Cortex of kidney (tissue), 1 donor: Measurements from ENCODE around the gene HTRA1.

Experiments used
- DNase-seq: peaks from one replicate; lab custom pipeline; 2025; lab: John Stamatoyannopoulos, UW

Gene HTRA1

GRCh38 chr10:122455376-122456079 is 5.8 kb upstream of the HTRA1 start:
- DNase-seq, result no peak

DNA sequence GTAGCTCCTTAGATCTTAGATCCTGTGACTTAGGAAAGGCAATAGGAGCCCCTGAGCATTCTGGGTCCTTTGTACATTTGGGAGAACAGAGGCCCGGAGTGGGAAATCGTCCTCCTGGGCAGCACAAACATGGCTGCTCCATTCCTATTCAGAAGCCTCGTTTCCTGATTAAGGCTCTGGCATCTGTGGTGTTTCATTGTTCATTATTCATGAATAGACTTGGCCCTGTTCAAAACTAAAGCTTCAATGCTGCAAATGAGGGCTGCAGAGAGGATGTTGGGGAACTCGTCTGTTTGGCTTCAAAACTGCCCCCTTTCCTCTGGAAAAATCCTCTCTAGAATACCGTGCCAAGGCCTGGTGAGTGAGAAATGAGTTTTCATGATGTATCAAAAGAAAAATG is 3.4 kb upstream of the HTRA1 start:
- no peak for DNase-seq

DNA sequence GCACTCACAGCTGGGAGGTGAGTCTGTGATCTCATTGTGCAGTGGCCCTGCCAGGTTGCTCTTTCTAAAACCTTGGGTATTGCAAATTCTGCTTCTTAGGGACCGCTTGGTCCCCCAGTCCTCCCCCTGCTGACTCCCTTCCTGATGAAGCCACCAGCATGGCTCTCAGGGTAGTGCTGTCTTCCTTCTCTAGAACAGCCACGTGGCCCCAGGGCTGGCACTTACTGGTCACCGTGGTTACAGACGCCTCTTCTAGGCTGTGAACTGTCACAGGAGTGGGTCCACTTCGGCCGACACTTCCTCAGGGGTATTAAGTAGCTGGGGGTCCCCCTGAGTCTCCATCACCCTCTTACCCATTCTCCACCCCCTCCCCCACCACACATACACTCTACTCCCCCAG is 2.7 kb upstream of the HTRA1 start:
- no peak for DNase-seq

DNA sequence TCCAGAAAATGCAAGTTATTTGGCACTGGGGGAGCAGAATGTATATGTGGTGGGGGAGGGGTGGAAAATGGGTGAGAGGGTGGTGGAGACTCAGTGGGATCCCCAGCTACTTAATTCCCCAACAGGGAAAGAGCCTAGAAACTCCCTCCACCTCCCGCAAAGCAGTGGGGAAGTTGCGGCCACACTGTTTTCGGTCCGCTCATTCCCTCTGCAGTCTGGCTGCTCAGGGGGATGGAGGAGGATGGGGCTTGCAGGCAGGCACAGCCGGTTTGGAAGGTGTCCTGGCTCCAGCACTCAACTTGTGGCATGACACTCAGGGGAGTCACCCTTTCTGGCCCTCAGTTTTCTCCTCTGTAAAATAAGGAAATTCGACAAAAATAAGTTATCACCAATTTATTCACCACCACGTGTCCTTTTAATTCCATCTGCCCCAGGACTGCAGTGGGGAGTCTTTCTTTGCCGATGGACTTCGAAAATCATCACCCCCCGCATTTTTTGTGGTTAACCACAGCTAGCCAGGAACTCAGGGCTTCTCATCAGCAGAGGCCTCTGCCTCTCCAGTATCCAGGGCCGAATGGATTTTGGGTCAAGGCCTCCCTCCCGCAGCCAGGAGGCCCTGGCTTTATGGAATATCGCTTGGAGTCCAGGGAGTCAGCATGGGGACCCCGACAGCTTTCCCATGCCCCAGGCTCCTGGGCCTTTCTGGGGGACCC is 1.6 kb upstream of the HTRA1 start:
- no peak for DNase-seq

GRCh38 chr10:122460891-122461293 is 461 bp upstream of the HTRA1 start:
- no peak for DNase-seq

- no peak for DNase-seq
Measured at GRCh38 chr10:122461729-122462532, 578 bp downstream of the HTRA1 start.

DNA sequence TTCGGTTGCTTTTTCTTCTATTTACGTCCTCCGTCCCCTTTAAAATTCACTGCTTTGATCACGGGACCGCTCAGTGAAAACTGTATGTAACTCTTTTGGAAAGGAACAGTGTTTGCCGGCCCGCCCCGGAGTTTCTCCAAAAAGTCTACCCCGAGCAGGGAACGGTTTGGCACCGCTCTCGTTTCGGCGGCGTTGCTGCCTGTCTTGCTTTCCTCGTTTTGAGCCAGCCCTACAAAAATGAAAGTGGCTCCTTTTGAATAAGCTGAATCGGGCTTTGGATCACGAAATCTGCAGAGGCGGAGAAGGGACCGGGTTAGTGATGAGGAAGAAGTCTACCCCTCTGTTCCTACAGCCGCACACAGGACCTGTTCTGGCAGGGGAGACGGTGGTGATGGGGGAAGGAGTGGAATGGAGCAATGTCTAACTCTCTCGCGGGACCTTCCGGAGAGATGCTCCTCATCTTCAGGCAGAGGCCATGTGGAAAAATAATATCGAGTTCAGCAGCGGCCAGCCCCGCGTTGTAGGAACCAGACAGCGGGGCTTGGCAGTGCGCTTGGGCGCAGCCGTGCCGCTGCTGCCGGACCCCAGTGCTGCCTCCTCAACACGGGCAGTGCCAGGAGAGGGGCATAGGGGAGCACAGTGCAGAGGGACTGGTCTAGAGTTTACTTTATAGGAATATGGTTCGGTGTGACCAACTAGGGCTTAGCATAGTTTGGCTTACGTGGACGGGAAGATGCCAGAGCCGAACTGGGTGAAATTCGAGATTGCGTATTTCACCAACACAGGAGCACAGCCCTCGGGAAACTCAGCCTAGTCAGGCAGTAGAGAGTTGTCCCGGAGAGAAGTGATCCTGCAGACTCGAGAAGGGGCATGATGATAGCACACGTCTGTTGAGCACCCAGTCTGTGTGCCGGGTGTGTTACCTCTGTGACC is 1.4 kb downstream of the HTRA1 start:
- DNase-seq, result no peak

DNA sequence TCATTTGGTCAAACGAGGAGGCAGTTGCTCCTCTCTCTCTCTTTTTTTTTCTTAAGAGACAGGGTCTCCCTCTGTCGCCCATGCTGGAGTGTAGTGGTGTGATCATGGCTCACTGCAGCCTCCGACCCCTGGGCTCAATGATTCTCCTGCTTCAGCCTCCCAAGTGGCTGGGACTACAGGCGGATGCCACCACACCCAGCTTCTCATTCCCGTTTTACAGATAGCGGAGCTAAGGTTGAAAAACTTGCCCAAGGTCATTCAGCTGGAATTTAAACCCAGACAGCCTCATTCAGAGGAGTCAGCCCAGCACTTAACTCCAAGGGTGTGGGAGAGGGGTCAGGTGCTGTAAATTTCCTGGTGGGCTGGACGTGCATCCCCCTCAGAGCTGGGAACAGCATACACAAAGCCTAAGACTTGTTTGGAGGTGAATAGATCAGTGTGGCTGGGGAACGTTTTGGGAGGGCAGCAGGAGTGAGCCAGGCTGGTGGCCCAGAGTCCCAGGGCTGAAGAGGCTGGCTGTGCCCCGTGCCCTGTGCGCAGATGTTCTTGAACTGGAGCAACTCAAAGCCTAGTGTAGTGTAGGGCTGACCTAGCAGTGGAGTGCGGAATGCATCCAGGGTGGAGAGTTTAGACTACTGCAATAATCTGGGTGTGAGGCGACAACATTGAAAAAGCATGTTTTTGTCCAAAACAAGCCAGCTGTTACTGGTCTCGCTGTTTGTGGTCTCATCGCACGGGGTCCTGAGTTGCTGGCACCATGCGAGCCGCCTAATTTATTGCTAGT is 2.3 kb downstream of the HTRA1 start:
- DNase-seq, result no peak

GRCh38 chr10:122464250-122464510 is 2.8 kb downstream of the HTRA1 start:
- DNase-seq, result no peak

- no peak for DNase-seq
Measured at GRCh38 chr10:122464586-122464985, 3.2 kb downstream of the HTRA1 start.

DNA sequence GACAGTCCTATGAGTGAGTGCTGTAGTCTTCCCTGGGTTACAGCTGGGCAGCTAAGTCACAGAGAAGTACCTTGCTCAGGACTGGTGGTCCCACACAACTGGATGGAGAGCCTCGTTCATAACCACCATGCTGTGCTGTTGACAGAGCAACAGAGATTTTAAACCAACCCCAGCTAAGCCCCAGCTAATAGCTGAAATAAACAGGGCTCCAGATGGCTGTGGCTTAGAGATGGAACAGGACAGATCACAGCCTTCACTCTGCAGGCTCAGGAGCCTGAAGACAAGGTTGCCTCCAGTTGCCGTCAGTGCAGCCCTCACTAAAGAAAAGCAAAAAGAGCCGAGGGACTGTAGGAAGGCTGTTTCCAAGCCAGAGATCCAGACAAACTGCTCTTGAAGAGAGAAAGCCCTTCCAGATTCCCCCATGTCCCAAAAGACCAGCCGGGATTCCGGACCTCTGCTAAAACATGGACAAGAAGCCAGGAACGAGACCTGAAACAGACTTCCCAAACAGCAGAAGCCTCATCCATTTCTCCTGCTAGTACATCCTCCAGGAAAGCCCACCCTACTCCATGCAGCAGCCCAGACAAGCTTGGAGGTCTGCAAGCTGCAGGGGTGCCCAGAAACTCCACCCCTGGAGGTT is 4.2 kb downstream of the HTRA1 start:
- no peak for DNase-seq

DNA sequence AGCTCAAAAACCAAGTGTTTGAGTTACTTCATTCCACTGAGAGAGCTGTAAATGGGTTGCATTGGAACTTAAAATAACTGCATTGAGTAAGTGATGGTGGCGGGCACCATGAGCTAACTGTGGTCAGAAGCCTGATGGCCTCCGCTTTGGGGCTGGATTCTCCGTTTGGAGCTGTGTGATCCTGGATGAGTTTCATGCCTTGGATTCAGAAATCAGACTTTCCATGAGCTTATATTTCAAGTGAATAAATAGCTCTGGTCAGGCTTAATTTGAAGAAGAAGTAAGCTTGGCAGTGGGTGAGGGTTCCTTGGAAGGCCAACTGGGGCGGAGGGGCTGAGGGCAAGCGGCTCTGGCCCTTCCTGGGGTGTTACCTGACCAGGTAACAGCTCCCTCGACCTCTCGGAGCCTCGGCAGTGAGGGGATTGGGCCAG is 5.6 kb downstream of the HTRA1 start:
- no peak for DNase-seq

- no peak for DNase-seq
Measured at GRCh38 chr10:122467701-122468100, 6.3 kb downstream of the HTRA1 start.

- DNase-seq, result no peak
Measured at GRCh38 chr10:122468307-122468925, 7.1 kb downstream of the HTRA1 start.

DNA sequence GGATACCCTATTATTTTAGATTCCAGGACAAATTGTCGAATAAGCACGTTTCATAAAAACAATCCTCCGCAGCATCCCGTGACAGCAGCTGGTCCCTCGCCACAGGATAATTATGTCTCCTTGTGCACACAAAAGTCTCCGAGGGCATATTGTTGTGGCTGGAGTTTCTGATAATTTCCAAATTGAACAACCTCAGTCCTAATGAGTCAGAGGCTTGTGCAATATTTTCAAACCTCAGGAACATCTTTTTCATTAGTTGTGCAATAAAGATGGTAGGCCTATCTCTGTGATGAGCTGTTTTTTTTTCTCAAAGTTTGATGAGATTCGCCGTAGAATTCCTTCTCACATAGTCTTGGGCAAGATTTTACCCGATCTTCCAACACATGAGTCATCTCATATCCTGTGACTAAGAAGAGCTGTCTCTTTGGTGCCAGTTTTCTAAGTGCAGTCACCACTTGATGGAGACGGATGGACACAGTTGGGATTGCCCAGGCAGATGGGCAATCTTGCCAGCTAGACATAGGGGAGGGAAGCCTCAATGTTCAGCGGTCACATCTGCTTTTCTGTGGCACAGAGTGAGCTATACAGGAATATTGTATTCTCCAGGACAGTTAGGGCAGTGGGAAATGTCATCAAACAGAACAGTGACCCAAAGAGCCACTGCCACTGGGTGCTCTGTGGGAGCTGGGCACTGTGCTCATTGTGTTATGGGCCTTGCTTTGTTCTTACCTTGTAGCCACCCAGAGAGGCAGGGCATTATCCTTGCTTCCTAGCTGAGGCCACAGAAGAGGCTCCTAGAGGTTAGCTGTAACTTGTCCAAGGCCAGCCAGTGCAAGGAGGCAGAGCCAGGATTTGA is 7.8 kb downstream of the HTRA1 start:
- no peak for DNase-seq

DNA sequence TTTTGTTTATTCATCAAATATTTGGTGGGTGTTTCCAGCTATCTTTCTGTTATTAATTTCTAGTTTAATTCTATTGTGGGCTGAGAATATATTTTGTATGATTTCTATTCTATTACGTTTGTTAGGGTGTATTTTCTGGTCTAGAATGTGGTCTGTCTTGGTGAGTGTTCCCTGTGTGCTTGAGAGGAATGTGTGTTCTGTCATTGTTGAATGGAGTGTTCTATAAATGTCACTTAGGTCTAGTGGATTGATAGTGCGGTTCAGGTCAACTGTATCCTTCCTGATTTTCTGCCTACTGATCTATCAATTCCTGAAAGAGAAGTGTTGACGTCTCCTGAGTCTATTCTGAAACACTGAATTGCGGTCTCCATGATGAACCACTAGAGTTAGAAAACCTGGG is 8.5 kb downstream of the HTRA1 start:
- no peak for DNase-seq

DNA sequence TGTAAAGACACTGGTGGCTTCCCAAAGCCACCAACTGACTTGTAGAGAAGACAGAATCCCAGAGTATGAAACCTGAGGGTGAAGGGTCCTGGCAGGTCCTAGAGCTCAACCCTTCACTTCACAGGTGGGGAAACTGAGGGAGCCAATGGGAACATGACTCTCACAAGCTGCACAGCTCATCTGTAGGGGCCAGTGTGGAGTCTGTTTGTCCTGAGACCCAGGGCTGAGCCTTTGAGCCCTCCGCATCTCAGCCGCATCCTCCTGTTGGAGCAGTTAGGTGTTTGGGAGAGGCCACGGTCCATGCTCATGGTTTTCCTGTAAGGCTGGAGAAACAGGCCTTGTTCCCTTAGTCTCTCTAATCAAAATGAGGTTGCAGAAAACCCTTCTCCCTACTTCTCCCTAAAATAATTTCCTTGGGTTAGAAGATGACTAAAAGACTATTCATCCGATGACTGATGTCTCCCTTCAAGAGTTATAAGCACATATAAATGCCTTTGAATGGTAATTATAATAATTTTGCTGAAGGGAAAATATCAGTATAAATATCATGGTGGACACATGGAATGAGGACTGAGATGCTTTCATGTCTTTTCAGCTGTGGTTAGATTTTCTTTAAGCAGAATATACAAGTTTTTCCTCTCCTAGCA is 10.3 kb downstream of the HTRA1 start:
- DNase-seq, result no peak

DNA sequence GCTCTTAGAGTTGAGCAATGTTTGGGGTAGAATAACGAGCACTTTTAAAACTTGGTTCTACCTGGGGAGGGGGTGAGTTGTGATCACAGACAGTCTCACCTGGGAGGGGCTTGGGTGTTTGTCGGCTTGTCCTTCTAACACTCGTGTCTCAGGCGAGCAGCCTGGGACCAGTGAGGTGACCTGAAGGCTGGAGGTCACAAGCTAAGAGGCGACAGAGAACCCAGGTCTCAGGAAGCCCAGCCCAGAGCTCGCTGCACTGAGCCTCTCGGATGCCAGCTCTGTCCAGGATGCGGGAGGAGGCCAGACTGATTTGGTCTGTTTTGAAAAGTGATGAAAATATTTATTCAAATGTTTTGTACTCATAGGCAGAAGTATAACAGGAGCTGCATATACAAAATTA is 11.8 kb downstream of the HTRA1 start:
- DNase-seq, result no peak
